ENCODE data around the gene ACKR3. TPM values are rescaled to one million over a fixed set of nuclear protein-coding genes. Genes with fewer than 3 reads are reported as not detected.

ACKR3 gene
- total and polyA plus RNA-seq, 3 donors from 2014 or later, result 22.8 to 52.8 (median 35.5) TPM

DNA sequence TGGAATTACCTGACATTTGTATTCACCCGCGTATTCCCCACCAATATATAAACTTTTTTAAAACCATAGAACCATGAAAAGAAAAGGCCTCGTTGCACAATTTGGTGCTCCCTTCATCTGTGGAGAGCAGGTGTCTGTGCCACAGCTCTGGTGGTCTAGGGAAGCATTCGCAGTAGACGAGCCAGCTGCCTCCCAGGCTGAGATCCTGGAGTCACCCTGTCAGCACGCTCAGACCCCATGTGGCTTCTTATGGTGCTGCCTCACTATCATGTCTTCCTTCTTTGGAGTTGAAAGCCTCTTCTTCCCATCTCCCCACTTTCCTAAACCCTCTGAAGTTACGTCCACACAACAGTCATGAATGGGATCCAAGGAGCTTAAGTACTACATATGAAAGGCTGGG lies 38.4 kb upstream of the ACKR3 start:
- Histone ChIP-seq H3K36me3 (ENCODE audit: low read depth, missing control alignments) (no peaks in the 10 kb centered on the region), H3K27me3 (no peaks in the 10 kb centered on the region), H3K4me1 (no peaks in the 10 kb centered on the region), H3K27ac (no peak overlapping the region), H3K4me3 (no peak overlapping the region), H3K9me3 (no peaks in the 10 kb centered on the region)
- TF ChIP-seq, protein P1, sequence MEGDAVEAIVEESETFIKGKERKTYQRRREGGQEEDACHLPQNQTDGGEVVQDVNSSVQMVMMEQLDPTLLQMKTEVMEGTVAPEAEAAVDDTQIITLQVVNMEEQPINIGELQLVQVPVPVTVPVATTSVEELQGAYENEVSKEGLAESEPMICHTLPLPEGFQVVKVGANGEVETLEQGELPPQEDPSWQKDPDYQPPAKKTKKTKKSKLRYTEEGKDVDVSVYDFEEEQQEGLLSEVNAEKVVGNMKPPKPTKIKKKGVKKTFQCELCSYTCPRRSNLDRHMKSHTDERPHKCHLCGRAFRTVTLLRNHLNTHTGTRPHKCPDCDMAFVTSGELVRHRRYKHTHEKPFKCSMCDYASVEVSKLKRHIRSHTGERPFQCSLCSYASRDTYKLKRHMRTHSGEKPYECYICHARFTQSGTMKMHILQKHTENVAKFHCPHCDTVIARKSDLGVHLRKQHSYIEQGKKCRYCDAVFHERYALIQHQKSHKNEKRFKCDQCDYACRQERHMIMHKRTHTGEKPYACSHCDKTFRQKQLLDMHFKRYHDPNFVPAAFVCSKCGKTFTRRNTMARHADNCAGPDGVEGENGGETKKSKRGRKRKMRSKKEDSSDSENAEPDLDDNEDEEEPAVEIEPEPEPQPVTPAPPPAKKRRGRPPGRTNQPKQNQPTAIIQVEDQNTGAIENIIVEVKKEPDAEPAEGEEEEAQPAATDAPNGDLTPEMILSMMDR (IDR thresholded peaks at IDR 0.05), result no peak
- no peak for TF ChIP-seq POLR2A (IDR thresholded peaks at IDR 0.05)
- intact Hi-C loops (cut with DNase I; ENCODE audit: low total_unique reads), result no loop called here
- no peak for DNase-seq
- 91 to 93% methylated on average over 7 of the region's 7 CpGs for WGBS, 2 donors

DNA sequence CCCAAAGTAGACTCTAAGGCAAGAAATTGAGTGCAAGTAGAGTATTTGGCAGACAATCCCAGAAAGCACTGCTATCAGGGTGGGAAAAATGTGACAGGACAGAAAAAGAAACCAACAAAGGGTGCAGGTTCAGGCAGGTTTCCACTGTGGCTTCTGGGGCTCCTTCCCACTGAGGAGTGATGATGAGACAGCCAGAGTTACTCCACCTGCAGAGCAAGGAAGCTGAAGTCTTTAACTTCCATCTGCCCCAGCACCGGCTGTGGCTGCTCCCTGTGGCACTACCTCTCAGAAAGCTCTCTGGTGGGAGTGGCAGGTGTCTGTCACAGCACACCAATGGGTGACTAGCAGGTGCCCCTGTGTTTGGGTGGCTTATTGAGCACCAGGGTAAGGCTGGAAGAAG lies 37.6 kb upstream of the ACKR3 start:
- WGBS, 2 donors, result 92 to 100% methylated on average over 1 of the region's 1 CpG
- Histone ChIP-seq H3K27me3 (no peaks in the 10 kb centered on the region), H3K4me3 (no peak overlapping the region), H3K4me1 (no peaks in the 10 kb centered on the region), H3K27ac (no peak overlapping the region), H3K36me3 (ENCODE audit: low read depth, missing control alignments) (no peaks in the 10 kb centered on the region), H3K9me3 (no peaks in the 10 kb centered on the region)
- TF ChIP-seq, protein P1 (IDR thresholded peaks at IDR 0.05), result no peak
- TF ChIP-seq POLR2A (IDR thresholded peaks at IDR 0.05), result no peak
- no peak for DNase-seq
- intact Hi-C loops (cut with DNase I; ENCODE audit: low total_unique reads), result no loop called here

DNA sequence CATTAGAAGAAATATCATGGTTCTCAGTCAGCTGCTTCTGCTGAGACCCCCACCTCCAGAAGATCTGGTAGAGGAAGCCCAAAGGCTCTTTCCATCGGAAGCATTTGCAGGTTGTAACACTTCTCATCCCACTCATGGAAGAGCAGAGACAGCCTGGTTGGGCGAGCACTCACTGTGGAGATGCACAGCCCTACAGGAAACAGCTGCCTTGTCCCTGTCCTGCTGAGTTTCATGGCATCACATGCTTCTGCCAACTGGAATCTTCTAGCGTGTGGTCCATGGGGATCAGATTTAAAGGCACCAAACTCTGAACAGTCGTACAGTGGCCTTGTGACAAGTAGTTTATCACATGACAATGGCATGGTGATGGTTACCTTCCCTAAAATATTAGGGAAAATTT lies 36.3 kb upstream of the ACKR3 start:
- WGBS, 2 donors, result 89 to 91% methylated on average over 4 of the region's 4 CpGs
- peaks cover 2% of the 10 kb centered on the region for H3K4me1 ChIP-seq
- H3K9me3 ChIP-seq, result no peaks in the 10 kb centered on the region
- no peaks in the 10 kb centered on the region for H3K36me3 ChIP-seq (ENCODE audit: low read depth, missing control alignments)
- H3K27me3 ChIP-seq, result no peaks in the 10 kb centered on the region
- no peak for DNase-seq
- H3K4me3 ChIP-seq, result no peak overlapping the region
- no peak for TF ChIP-seq POLR2A (IDR thresholded peaks at IDR 0.05)
- TF ChIP-seq, protein P1 (IDR thresholded peaks at IDR 0.05), result no peak
- intact Hi-C loops (cut with DNase I; ENCODE audit: low total_unique reads), result no loop called here
- no peak overlapping the region for H3K27ac ChIP-seq

DNA sequence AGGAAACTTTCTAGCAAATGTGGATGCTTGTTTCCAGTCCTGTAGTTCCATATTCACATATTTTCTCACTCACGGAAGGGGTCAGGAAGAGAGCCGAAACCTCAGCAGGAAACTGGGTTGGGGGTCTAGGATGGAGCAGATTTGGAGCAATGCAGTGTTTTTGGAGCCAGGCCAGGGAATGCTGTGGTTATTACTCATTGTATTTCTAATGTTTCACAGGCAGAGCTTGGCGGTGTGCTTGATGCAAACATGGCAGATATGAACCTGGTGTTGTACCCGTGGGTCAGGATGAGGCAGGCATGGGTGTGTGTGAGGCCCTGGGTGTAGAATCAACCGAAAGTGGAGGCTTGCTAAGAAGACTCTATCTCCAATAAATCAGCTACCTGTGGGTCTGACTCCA lies 34.6 kb upstream of the ACKR3 start:
- DNase-seq, result no peak
- TF ChIP-seq POLR2A (IDR thresholded peaks at IDR 0.05), result no peak
- TF ChIP-seq, protein P1 (IDR thresholded peaks at IDR 0.05), result no peak
- Histone ChIP-seq H3K27ac (no peak overlapping the region), H3K9me3 (no peaks in the 10 kb centered on the region), H3K27me3 (no peaks in the 10 kb centered on the region), H3K4me3 (no peak overlapping the region), H3K36me3 (ENCODE audit: low read depth, missing control alignments) (no peaks in the 10 kb centered on the region), H3K4me1 (peaks cover 2% of the 10 kb centered on the region)
- intact Hi-C loops (cut with DNase I; ENCODE audit: low total_unique reads), result no loop called here
- 77 to 88% methylated on average over 5 of the region's 5 CpGs for WGBS, 2 donors

DNA sequence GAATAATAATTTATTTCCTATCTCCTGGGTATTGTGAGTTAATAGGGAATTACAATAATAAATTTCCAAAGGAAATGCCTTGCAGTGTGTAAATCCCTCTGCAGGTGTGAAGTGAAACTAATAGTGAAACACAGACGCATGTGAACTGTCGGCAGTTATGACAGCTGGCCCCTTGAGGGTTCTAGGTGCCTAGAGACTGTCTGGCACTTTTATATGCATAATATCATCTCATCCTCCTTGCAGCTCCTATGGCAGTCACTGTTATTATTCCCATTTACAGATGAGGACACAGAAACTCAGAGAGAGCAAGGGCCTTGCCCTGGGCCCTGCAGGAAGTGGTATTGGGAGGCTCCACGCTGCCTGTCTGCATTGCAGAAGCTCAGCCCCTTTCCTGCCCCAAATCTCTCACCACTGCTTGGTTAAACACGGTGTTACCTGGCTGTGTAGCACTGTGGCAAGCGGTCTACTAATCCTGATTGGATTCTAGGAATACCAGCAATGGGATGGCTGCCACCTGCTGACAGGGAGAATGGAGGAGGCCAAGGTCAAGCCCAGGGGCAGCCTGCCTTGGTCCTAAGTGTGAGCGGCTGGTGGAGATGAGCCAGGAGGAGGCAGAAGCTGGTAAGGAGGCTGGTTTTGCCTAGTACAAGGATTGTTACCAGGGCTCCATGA lies 32.8 kb upstream of the ACKR3 start:
- H3K4me3 ChIP-seq, result no peak overlapping the region
- 77 to 86% methylated on average over 6 of the region's 6 CpGs for WGBS, 2 donors
- H3K27ac ChIP-seq, result no peak overlapping the region
- DNase-seq, result no peak
- H3K4me1 ChIP-seq, result peaks cover 2% of the 10 kb centered on the region
- TF ChIP-seq, protein P1 (IDR thresholded peaks at IDR 0.05), result no peak
- no peak for TF ChIP-seq POLR2A (IDR thresholded peaks at IDR 0.05)
- intact Hi-C loops (cut with DNase I; ENCODE audit: low total_unique reads), result no loop called here
- no peaks in the 10 kb centered on the region for H3K9me3 ChIP-seq
- H3K36me3 ChIP-seq (ENCODE audit: low read depth, missing control alignments), result no peaks in the 10 kb centered on the region
- H3K27me3 ChIP-seq, result no peaks in the 10 kb centered on the region

Measured in testis (tissue), 3 donors.